Colonic mucosa (tissue), 4 donors: ENCODE results near the gene FBXL13. TPM values are rescaled to one million over a fixed set of nuclear protein-coding genes. Genes with fewer than 3 reads are reported as not detected.
"Not testable (repeated sequence)": the region's sequence is repeated elsewhere in the genome, so short reads cannot be mapped to it uniquely, and the experiment has no call there.

ENCODE experiments used
- DNase-seq: peaks from one replicate; pipeline ENCODE4 v3.0.0-alpha.2; 2020
- H3K27ac ChIP-seq: fragments of 200-600 bp; one replicate; pipeline ENCODE4 v1.8.0; 2021
- H3K27me3 ChIP-seq: fragments of 200-600 bp; one replicate; pipeline ENCODE4 v1.8.0; 2021
- H3K36me3 ChIP-seq: fragments of 200-600 bp; one replicate; pipeline ENCODE4 v1.8.0; 2021
- H3K4me1 ChIP-seq: fragments of 200-600 bp; one replicate; pipeline ENCODE4 v1.8.0; 2021; ENCODE audit warnings: mild to moderate bottlenecking
- H3K4me3 ChIP-seq: fragments of 200-600 bp; one replicate; pipeline ENCODE4 v1.8.0; 2021
- H3K9ac ChIP-seq, 2 donors: one replicate each; pipeline ENCODE4 v1.7.0; 2013; ENCODE audit warnings: control low read depth in 2 of 2, low read depth in 2 of 2, low read length in 2 of 2
- H3K9me3 ChIP-seq: fragments of 200-600 bp; one replicate; pipeline ENCODE4 v1.8.0; 2021
- intact Hi-C: fragments of 100-400 bp; cut with DNase I; formaldehyde crosslinking; loops from one replicate; pipeline ENCODE4 v1.14.1; 2022
- total RNA-seq, 2 donors: library from RNA; stranded (reverse); fragmentation: NEBNext Ultra II Directional in 1 of 2; extraction: Animal tissue kit (Norgen Biotek cat#: 25700) in 1 of 2; gene quantifications; one replicate each; pipeline ENCODE4 v1.2.1, GENCODE V29; 2021
- TF ChIP-seq, protein P1 (sequence below): fragments of 200-600 bp; IDR thresholded peaks from one replicate; pipeline ENCODE4 v1.8.0; 2022; ENCODE audit warnings: antibody characterized with exemption, mild to moderate bottlenecking
- donor health status: healthy.
- donor health status: DM: no; HTN: no; CAD: no.
- donor health status: DM: no; HTN: no; CAD: no.

FBXL13 gene
- total RNA-seq, 2 donors from 2014 or later: 0.17 to 0.64 TPM

GRCh38 chr7:102982235-102982634, 92.4 kb downstream of the FBXL13 start:
- no peak overlapping the region for H3K9ac ChIP-seq
- H3K9me3 ChIP-seq: no peaks in the 10 kb centered on the region
- no peak for DNase-seq
- H3K4me3 ChIP-seq: no peak overlapping the region
- intact Hi-C loops: no loop called here
- H3K27ac ChIP-seq: no peak overlapping the region
- no peaks in the 10 kb centered on the region for H3K27me3 ChIP-seq
- no peaks in the 10 kb centered on the region for H3K36me3 ChIP-seq
- TF ChIP-seq, protein P1, sequence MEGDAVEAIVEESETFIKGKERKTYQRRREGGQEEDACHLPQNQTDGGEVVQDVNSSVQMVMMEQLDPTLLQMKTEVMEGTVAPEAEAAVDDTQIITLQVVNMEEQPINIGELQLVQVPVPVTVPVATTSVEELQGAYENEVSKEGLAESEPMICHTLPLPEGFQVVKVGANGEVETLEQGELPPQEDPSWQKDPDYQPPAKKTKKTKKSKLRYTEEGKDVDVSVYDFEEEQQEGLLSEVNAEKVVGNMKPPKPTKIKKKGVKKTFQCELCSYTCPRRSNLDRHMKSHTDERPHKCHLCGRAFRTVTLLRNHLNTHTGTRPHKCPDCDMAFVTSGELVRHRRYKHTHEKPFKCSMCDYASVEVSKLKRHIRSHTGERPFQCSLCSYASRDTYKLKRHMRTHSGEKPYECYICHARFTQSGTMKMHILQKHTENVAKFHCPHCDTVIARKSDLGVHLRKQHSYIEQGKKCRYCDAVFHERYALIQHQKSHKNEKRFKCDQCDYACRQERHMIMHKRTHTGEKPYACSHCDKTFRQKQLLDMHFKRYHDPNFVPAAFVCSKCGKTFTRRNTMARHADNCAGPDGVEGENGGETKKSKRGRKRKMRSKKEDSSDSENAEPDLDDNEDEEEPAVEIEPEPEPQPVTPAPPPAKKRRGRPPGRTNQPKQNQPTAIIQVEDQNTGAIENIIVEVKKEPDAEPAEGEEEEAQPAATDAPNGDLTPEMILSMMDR: no peak
- H3K4me1 ChIP-seq: no peaks in the 10 kb centered on the region

DNA sequence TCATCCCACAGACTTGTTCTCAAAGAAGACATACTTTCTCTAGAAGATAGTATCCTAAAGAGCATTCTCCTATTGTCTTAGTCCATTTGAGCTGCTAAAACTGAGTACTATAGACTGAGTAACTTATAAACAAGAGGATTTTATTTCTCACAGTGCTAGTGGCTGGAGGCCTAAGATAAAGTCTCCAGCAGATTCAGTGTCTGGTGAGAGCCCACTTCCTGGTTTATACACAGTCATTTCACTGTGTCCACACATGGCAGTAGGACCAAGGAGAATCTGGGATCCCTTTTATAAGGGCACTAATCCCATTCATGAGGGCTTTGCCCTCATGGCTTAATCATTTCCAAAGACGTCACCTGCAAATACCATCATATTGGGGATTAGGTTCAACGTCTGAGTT, 93.1 kb downstream of the FBXL13 start:
- no peak for DNase-seq
- no peak overlapping the region for H3K9ac ChIP-seq

GRCh38 chr7:102979670-102980069, 94.9 kb downstream of the FBXL13 start:
- Histone ChIP-seq H3K9ac (no peak overlapping the region), H3K9me3 (no peaks in the 10 kb centered on the region), H3K4me3 (no peak overlapping the region), H3K27ac (no peak overlapping the region), H3K27me3 (no peaks in the 10 kb centered on the region), H3K36me3 (no peaks in the 10 kb centered on the region), H3K4me1 (no peaks in the 10 kb centered on the region)
- TF ChIP-seq, protein P1: no peak
- DNase-seq: no peak
- intact Hi-C loops: no loop called here

More for the DNA sequence above, 93.1 kb downstream of the FBXL13 start:
- Histone ChIP-seq H3K4me3 (no peak overlapping the region), H3K27me3 (no peaks in the 10 kb centered on the region), H3K4me1 (no peaks in the 10 kb centered on the region), H3K9me3 (no peaks in the 10 kb centered on the region), H3K27ac (no peak overlapping the region), H3K36me3 (no peaks in the 10 kb centered on the region)
- intact Hi-C loops: no loop called here
- TF ChIP-seq, protein P1: no peak

GRCh38 chr7:102978284-102978683, 96.3 kb downstream of the FBXL13 start:
- H3K36me3 ChIP-seq: no peaks in the 10 kb centered on the region
- intact Hi-C loops: no loop called here
- DNase-seq: no peak
- H3K27ac ChIP-seq: no peak overlapping the region
- no peak overlapping the region for H3K4me3 ChIP-seq
- H3K27me3 ChIP-seq: no peaks in the 10 kb centered on the region
- no peaks in the 10 kb centered on the region for H3K9me3 ChIP-seq
- no peaks in the 10 kb centered on the region for H3K4me1 ChIP-seq
- TF ChIP-seq, protein P1: no peak
- no peak overlapping the region for H3K9ac ChIP-seq

DNA sequence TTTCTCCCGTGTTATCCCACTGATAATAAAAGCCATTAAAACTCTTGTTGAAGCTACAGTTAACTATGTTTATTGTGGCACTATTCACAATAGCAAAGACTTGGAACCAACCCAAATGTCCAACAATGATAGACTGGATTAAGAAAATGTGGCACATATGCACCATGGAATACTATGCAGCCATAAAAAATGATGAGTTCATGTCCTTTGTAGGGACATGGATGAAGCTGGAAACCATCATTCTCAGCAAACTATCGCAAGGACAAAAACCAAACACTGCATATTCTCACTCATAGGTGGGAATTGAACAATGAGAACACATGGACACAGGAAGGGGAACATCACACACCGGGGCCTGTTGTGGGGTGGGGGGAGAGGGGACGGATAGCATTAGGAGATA, 97.0 kb downstream of the FBXL13 start:
- H3K27ac ChIP-seq, H3K9ac ChIP-seq, DNase-seq, H3K27me3 ChIP-seq, H3K4me1 ChIP-seq, H3K9me3 ChIP-seq, H3K4me3 ChIP-seq, H3K36me3 ChIP-seq, intact Hi-C loops: not testable (repeated sequence)

DNA sequence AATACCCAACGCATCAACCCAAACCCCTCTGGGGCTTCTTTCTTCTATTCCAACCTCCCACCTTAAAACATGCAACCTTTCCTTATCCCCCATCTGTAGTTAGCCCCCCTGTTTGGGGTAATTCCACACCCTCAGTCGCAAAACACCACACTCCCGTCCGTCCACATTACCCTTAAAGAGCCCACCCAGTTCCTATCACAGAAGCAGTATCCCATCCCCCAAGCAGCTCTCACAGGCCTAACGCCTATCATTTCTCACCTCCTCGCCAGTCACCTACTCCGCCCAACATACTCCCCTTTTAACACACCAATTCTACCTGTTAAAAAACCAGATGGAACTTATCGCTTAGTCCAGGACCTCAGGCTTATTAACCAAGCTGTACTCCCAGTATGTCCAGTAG, 98.1 kb downstream of the FBXL13 start:
- no peak overlapping the region for H3K4me3 ChIP-seq
- H3K27ac ChIP-seq: no peak overlapping the region
- no peak for DNase-seq
- TF ChIP-seq, protein P1: no peak
- no peaks in the 10 kb centered on the region for H3K36me3 ChIP-seq
- H3K9me3 ChIP-seq: no peaks in the 10 kb centered on the region
- intact Hi-C loops: no loop called here
- no peak overlapping the region for H3K9ac ChIP-seq
- H3K27me3 ChIP-seq: no peaks in the 10 kb centered on the region
- no peaks in the 10 kb centered on the region for H3K4me1 ChIP-seq
